LNCAP (cell line): Measurements from ENCODE around the gene AMOTL1.

Source experiments
- CTCF ChIP-seq: fragments of 450-650 bp; IDR thresholded peaks from 2 replicates; pipeline ENCODE4 v1.5.1; 2017; ENCODE audit warnings: mild to moderate bottlenecking

AMOTL1 gene

GRCh38 chr11:94766713-94767206 lies 1.4 kb upstream of the AMOTL1 start:
- TF ChIP-seq CTCF, result no peak

- TF ChIP-seq CTCF, result no peak
Observed at GRCh38 chr11:94767291-94767690, 865 bp upstream of the AMOTL1 start.

GRCh38 chr11:94768602-94769541 lies 716 bp downstream of the AMOTL1 start:
- no peak for TF ChIP-seq CTCF

GRCh38 chr11:94769880-94770279 lies 1.7 kb downstream of the AMOTL1 start:
- TF ChIP-seq CTCF, result no peak

- no peak for TF ChIP-seq CTCF
Observed at GRCh38 chr11:94770563-94771120, 2.5 kb downstream of the AMOTL1 start.

GRCh38 chr11:94771390-94771789 lies 3.2 kb downstream of the AMOTL1 start:
- no peak for TF ChIP-seq CTCF

- TF ChIP-seq CTCF, result no peak
Observed at GRCh38 chr11:94771951-94772350, 3.8 kb downstream of the AMOTL1 start.
